Measurements from ENCODE around the gene BAIAP2L2.

BAIAP2L2 gene

GRCh38 chr22:38126928-38127668 lies 16.6 kb upstream of the BAIAP2L2 start:
- Histone ChIP-seq H3K27me3 (replicated peaks) (no peaks in the 10 kb centered on the region), H3K4me3 (ENCODE audit: low read depth, low read length) (no peak overlapping the region), H3K27ac (no peak overlapping the region), H3K36me3 (replicated peaks) (no peaks in the 10 kb centered on the region)
- TF ChIP-seq CTCF (IDR thresholded peaks at IDR 0.05; ENCODE audit: low read depth, low read length, missing control alignments) = no peak
- in situ Hi-C loops (cut with HindIII; ENCODE audit: low pct_ligation_motif_present, low sequenced_read_pairs) = no loop called here
- no peak for DNase-seq

- DNase-seq = no peak
- no peak overlapping the region for H3K27ac ChIP-seq
- no peak for TF ChIP-seq CTCF (IDR thresholded peaks at IDR 0.05; ENCODE audit: low read depth, low read length, missing control alignments)
- H3K4me3 ChIP-seq (ENCODE audit: low read depth, low read length) = no peak overlapping the region
- in situ Hi-C loops (cut with HindIII; ENCODE audit: low pct_ligation_motif_present, low sequenced_read_pairs) = no loop called here
- H3K27me3 ChIP-seq (replicated peaks) = no peaks in the 10 kb centered on the region
- H3K36me3 ChIP-seq (replicated peaks) = no peaks in the 10 kb centered on the region
Observed at GRCh38 chr22:38125751-38126201, 15.3 kb upstream of the BAIAP2L2 start.

- Histone ChIP-seq H3K36me3 (replicated peaks) (no peaks in the 10 kb centered on the region), H3K27me3 (replicated peaks) (no peaks in the 10 kb centered on the region), H3K4me3 (ENCODE audit: low read depth, low read length) (no peak overlapping the region), H3K27ac (no peak overlapping the region)
- TF ChIP-seq CTCF (IDR thresholded peaks at IDR 0.05; ENCODE audit: low read depth, low read length, missing control alignments) = no peak
- no peak for DNase-seq
- in situ Hi-C loops (cut with HindIII; ENCODE audit: low pct_ligation_motif_present, low sequenced_read_pairs) = no loop called here
Observed at GRCh38 chr22:38125038-38125610, 14.6 kb upstream of the BAIAP2L2 start.

GRCh38 chr22:38124236-38124974 lies 13.9 kb upstream of the BAIAP2L2 start:
- no peaks in the 10 kb centered on the region for H3K27me3 ChIP-seq (replicated peaks)
- H3K4me3 ChIP-seq (ENCODE audit: low read depth, low read length) = no peak overlapping the region
- in situ Hi-C loops (cut with HindIII; ENCODE audit: low pct_ligation_motif_present, low sequenced_read_pairs) = no loop called here
- H3K36me3 ChIP-seq (replicated peaks) = no peaks in the 10 kb centered on the region
- no peak overlapping the region for H3K27ac ChIP-seq
- TF ChIP-seq CTCF (IDR thresholded peaks at IDR 0.05; ENCODE audit: low read depth, low read length, missing control alignments) = peak; percentile 14
- DNase-seq = no peak

- H3K4me3 ChIP-seq (ENCODE audit: low read depth, low read length) = no peak overlapping the region
- in situ Hi-C loops (cut with HindIII; ENCODE audit: low pct_ligation_motif_present, low sequenced_read_pairs) = no loop called here
Observed at GRCh38 chr22:38122616-38123015, 12.1 kb upstream of the BAIAP2L2 start.

More at GRCh38 chr22:38122616-38123015, 12.1 kb upstream of the BAIAP2L2 start:
- no peak overlapping the region for H3K27ac ChIP-seq
- no peaks in the 10 kb centered on the region for H3K27me3 ChIP-seq (replicated peaks)
- TF ChIP-seq CTCF (IDR thresholded peaks at IDR 0.05; ENCODE audit: low read depth, low read length, missing control alignments) = no peak
- H3K36me3 ChIP-seq (replicated peaks) = no peaks in the 10 kb centered on the region
- no peak for DNase-seq
